Measurements from ENCODE around the gene PLEKHG5.

DNA sequence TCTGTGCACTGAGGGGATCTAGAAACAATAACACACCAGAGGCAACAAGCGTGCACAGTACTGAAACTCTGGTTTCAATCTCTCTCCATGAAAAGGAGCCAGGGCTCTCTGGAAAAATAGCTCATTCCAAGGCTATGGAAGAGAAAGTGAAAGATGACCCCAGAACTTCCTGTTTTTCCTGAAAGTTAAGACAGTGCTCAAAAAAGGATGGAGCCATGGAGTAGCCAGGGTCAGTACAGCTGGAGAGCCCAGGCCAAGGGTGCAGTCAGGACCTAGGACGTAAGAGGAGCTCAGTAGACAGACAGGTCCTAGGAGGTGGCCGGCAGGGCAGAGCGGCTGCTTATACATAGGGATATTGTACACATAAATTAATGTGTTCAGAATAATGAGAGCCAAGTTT is 43.7 kb upstream of the PLEKHG5 start:
- TF ChIP-seq, protein P1, sequence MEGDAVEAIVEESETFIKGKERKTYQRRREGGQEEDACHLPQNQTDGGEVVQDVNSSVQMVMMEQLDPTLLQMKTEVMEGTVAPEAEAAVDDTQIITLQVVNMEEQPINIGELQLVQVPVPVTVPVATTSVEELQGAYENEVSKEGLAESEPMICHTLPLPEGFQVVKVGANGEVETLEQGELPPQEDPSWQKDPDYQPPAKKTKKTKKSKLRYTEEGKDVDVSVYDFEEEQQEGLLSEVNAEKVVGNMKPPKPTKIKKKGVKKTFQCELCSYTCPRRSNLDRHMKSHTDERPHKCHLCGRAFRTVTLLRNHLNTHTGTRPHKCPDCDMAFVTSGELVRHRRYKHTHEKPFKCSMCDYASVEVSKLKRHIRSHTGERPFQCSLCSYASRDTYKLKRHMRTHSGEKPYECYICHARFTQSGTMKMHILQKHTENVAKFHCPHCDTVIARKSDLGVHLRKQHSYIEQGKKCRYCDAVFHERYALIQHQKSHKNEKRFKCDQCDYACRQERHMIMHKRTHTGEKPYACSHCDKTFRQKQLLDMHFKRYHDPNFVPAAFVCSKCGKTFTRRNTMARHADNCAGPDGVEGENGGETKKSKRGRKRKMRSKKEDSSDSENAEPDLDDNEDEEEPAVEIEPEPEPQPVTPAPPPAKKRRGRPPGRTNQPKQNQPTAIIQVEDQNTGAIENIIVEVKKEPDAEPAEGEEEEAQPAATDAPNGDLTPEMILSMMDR (IDR thresholded peaks at IDR 0.05), result no peak
- TF ChIP-seq POLR2A (IDR thresholded peaks at IDR 0.05) (no peak), POLR2AphosphoS5 (IDR thresholded peaks at IDR 0.05; ENCODE audit: insufficient read depth in 1 of 2, low read depth in 1 of 2) (no peak)

Data from vagina (tissue), 2 donors.